Activated CD8-positive, alpha-beta memory T cell treated with anti-CD3 and anti-CD28 coated beads, Interleukin-2, amount 10 ng/mL, durations not matched to agents 7 days and 5 days (primary cell): ENCODE measurements around the gene HJV. TPM values are rescaled to one million over a fixed set of nuclear protein-coding genes. Genes with fewer than 3 reads are reported as not detected.
"Not testable (repeated sequence)": the region's sequence is repeated elsewhere in the genome, so short reads cannot be mapped to it uniquely, and the experiment has no call there.

ENCODE experiments used
- ATAC-seq: fragments of 150-1000 bp; cut with Tn5 transposase; one replicate; pipeline ENCODE4 v1.10.0; 2021; ENCODE audit warnings: moderate library complexity
- CTCF ChIA-PET: fragments of 350-600 bp; sonication (Branson Sonifier 250); formaldehyde crosslinking; loops from one replicate; lab custom pipeline; 2021; ENCODE audit warnings: antibody characterized with exemption; lab: Charles Lee
- DNase-seq: peaks from one replicate; pipeline ENCODE4 v3.0.0-alpha.2; 2020
- H3K27ac Mint-ChIP-seq: one replicate; pipeline ENCODE4 v1.8.0; 2021; ENCODE audit warnings: mild to moderate bottlenecking, mixed read lengths
- H3K27me3 Mint-ChIP-seq: one replicate; pipeline ENCODE4 v1.8.0; 2021; ENCODE audit warnings: mixed read lengths
- H3K36me3 Mint-ChIP-seq: one replicate; pipeline ENCODE4 v1.8.0; 2021; ENCODE audit warnings: mild to moderate bottlenecking, mixed read lengths
- H3K4me1 Mint-ChIP-seq: one replicate; pipeline ENCODE4 v1.8.0; 2021; ENCODE audit warnings: mixed read lengths
- H3K4me3 Mint-ChIP-seq: one replicate; pipeline ENCODE4 v1.8.0; 2021; ENCODE audit warnings: mild to moderate bottlenecking, moderate library complexity, mixed read lengths
- H3K9me3 Mint-ChIP-seq: one replicate; pipeline ENCODE4 v1.8.0; 2022; ENCODE audit warnings: low read depth, mixed read lengths
- total RNA-seq, 2 experiments: library from RNA; stranded (reverse); gene quantifications; one replicate each; pipeline ENCODE4 v1.2.3, GENCODE V29; 2021

HJV gene
- not detected for total RNA-seq

GRCh38 chr1:146021622-146022402 is at the start of gene HJV:
HJV (minus strand) TSS chr1:146021735; CDS start chr1:146020231, 1,504 bp downstream.
- CTCF ChIA-PET = interaction anchor here (1.2 to 2.3 kb wide), 5 partner anchors 11 to 130 kb away, joined by 3 to 15 read pairs (median 4); no protein-coding TSS in a partner anchor
- no peak within 1 kb of the TSS for H3K4me3 Mint-ChIP-seq
- peaks cover 4% of the 10 kb centered on the region for H3K4me1 Mint-ChIP-seq
- H3K27me3 Mint-ChIP-seq = peaks cover 78% of the 10 kb centered on the region
- H3K9me3 Mint-ChIP-seq = no peaks in the 10 kb centered on the region
- no peaks in the 10 kb centered on the region for H3K36me3 Mint-ChIP-seq
- DNase-seq (no peak), ATAC-seq (no peak)
- H3K27ac Mint-ChIP-seq = no peak within 1 kb of the TSS

- CTCF ChIA-PET, ATAC-seq, H3K9me3 Mint-ChIP-seq, DNase-seq, H3K4me1 Mint-ChIP-seq, H3K27ac Mint-ChIP-seq, H3K36me3 Mint-ChIP-seq, H3K4me3 Mint-ChIP-seq, H3K27me3 Mint-ChIP-seq: not testable (repeated sequence)
These were observed 37.6 kb upstream of the HJV start for GRCh38 chr1:146059148-146059547.

GRCh38 chr1:146051852-146052676 is 30.5 kb upstream of the HJV start:
- ATAC-seq (peak; percentile 83), DNase-seq (peak; percentile 89)
- H3K27me3 Mint-ChIP-seq, H3K9me3 Mint-ChIP-seq, H3K36me3 Mint-ChIP-seq: not testable (repeated sequence)
- Mint-ChIP-seq H3K4me1 (peaks cover 35% of the 10 kb centered on the region), H3K4me3 (peak overlapping the region; percentile 79), H3K27ac (peak overlapping the region; percentile 92)
- CTCF ChIA-PET = interaction anchor here (0.7 to 4.0 kb wide), 2 partner anchors 10 to 14 kb away, joined by 4 to 28 read pairs; no protein-coding TSS in a partner anchor

- peak; percentile 58 for DNase-seq
- CTCF ChIA-PET = interaction anchor here (0.7 to 4.0 kb wide), 2 partner anchors 9 to 13 kb away, joined by 4 to 28 read pairs; no protein-coding TSS in a partner anchor
- peaks cover 35% of the 10 kb centered on the region for H3K4me1 Mint-ChIP-seq
- H3K4me3 Mint-ChIP-seq = peak overlapping the region; percentile 79
- ATAC-seq = no peak
- no peaks in the 10 kb centered on the region for H3K36me3 Mint-ChIP-seq
- no peaks in the 10 kb centered on the region for H3K9me3 Mint-ChIP-seq
- H3K27me3 Mint-ChIP-seq = peaks cover 2% of the 10 kb centered on the region
- H3K27ac Mint-ChIP-seq = peak overlapping the region; percentile 92
These were observed 29.9 kb upstream of the HJV start for GRCh38 chr1:146051452-146051851.

GRCh38 chr1:146050652-146050963 is 29.1 kb upstream of the HJV start:
- ATAC-seq, H3K27ac Mint-ChIP-seq, H3K36me3 Mint-ChIP-seq, DNase-seq, H3K27me3 Mint-ChIP-seq, H3K4me3 Mint-ChIP-seq, H3K9me3 Mint-ChIP-seq: not testable (repeated sequence)
- CTCF ChIA-PET = interaction anchor here (1.2 to 4.0 kb wide), 2 partner anchors 12 to 18 kb away, joined by 5 to 28 read pairs; no protein-coding TSS in a partner anchor
- H3K4me1 Mint-ChIP-seq = peaks cover 35% of the 10 kb centered on the region

- not testable (repeated sequence) for H3K4me3 Mint-ChIP-seq, H3K36me3 Mint-ChIP-seq
These were observed 28.5 kb upstream of the HJV start for GRCh38 chr1:146049866-146050651.

GRCh38 chr1:146049436-146049835 is 27.9 kb upstream of the HJV start:
- Mint-ChIP-seq H3K9me3 (no peaks in the 10 kb centered on the region), H3K4me1 (peaks cover 35% of the 10 kb centered on the region), H3K4me3 (peak overlapping the region; percentile 35), H3K36me3 (no peaks in the 10 kb centered on the region), H3K27ac (no peak overlapping the region), H3K27me3 (peaks cover 4% of the 10 kb centered on the region)
- CTCF ChIA-PET = interaction anchor here (4.0 kb wide), 1 partner anchor 11 kb away, joined by 28 read pairs; no protein-coding TSS in a partner anchor
- ATAC-seq = no peak
- no peak for DNase-seq

More at GRCh38 chr1:146049866-146050651, 28.5 kb upstream of the HJV start:
- DNase-seq, H3K27ac Mint-ChIP-seq, ATAC-seq, H3K9me3 Mint-ChIP-seq, H3K27me3 Mint-ChIP-seq: not testable (repeated sequence)
- H3K4me1 Mint-ChIP-seq = peaks cover 35% of the 10 kb centered on the region
- CTCF ChIA-PET = interaction anchor here (1.2 to 4.0 kb wide), 2 partner anchors 12 to 18 kb away, joined by 5 to 28 read pairs; no protein-coding TSS in a partner anchor

GRCh38 chr1:146048514-146049115 is 27.1 kb upstream of the HJV start:
- not testable (repeated sequence) for H3K27me3 Mint-ChIP-seq, H3K4me3 Mint-ChIP-seq, H3K9me3 Mint-ChIP-seq, H3K36me3 Mint-ChIP-seq, ATAC-seq, H3K27ac Mint-ChIP-seq, DNase-seq
- CTCF ChIA-PET = interaction anchor here (1.0 to 2.3 kb wide), 2 partner anchors 10 to 13 kb away, joined by 3 to 9 read pairs; no protein-coding TSS in a partner anchor
- H3K4me1 Mint-ChIP-seq = peaks cover 35% of the 10 kb centered on the region

GRCh38 chr1:146046664-146047063 is 25.1 kb upstream of the HJV start:
- no peak for DNase-seq

GRCh38 chr1:146039844-146040194 is 18.3 kb upstream of the HJV start:
- Mint-ChIP-seq H3K4me3 (no peak overlapping the region), H3K27ac (no peak overlapping the region)
- no peak for ATAC-seq

More at GRCh38 chr1:146046664-146047063, 25.1 kb upstream of the HJV start:
- ATAC-seq = no peak
- no peak overlapping the region for H3K4me3 Mint-ChIP-seq
- peaks cover 27% of the 10 kb centered on the region for H3K4me1 Mint-ChIP-seq
- H3K27me3 Mint-ChIP-seq = peaks cover 4% of the 10 kb centered on the region
- CTCF ChIA-PET = interaction anchor here (2.3 kb wide), 1 partner anchor 8 kb away, joined by 9 read pairs; no protein-coding TSS in a partner anchor
- H3K27ac Mint-ChIP-seq = no peak overlapping the region
- no peaks in the 10 kb centered on the region for H3K36me3 Mint-ChIP-seq
- H3K9me3 Mint-ChIP-seq = no peaks in the 10 kb centered on the region

GRCh38 chr1:146036965-146037646 is 15.6 kb upstream of the HJV start:
- CTCF ChIA-PET = interaction anchor here (0.9 to 9.5 kb wide), 12 partner anchors 14 to 191 kb away, joined by 3 to 64 read pairs (median 4); partner anchors contain the start of genes ANKRD34A, LIX1L, NUDT17 and POLR3GL
- peak overlapping the region; percentile 88 for H3K4me3 Mint-ChIP-seq
- peaks cover 33% of the 10 kb centered on the region for H3K4me1 Mint-ChIP-seq
- H3K27me3 Mint-ChIP-seq = peaks cover 11% of the 10 kb centered on the region
- H3K27ac Mint-ChIP-seq = peak overlapping the region; percentile 97
- ATAC-seq = peak; percentile 49
- no peaks in the 10 kb centered on the region for H3K9me3 Mint-ChIP-seq
- peaks cover 4% of the 10 kb centered on the region for H3K36me3 Mint-ChIP-seq
- DNase-seq = peak; percentile 91

More at GRCh38 chr1:146039844-146040194, 18.3 kb upstream of the HJV start:
- Mint-ChIP-seq H3K27me3 (peaks cover 11% of the 10 kb centered on the region), H3K36me3 (peaks cover 4% of the 10 kb centered on the region), H3K9me3 (no peaks in the 10 kb centered on the region), H3K4me1 (peaks cover 25% of the 10 kb centered on the region)
- no peak for DNase-seq
- CTCF ChIA-PET = interaction anchor here (1.0 to 9.5 kb wide), 3 partner anchors 11 to 195 kb away, joined by 3 to 64 read pairs (median 28); partner anchors contain the start of gene NUDT17
